Smooth muscle cell (in vitro differentiated cells): ENCODE measurements around the gene MMD2. TPM values are rescaled to one million over a fixed set of nuclear protein-coding genes. Genes with fewer than 3 reads are reported as not detected.

Experiments
- DNase-seq: peaks from one replicate; lab custom pipeline; 2025; ENCODE audit not compliant: unreplicated experiment; lab: John Stamatoyannopoulos, UW
- H2AFZ ChIP-seq: fragments of 200-600 bp; sonication (generic); 2 replicates; pipeline ENCODE4 v1.6.0; 2016; ENCODE audit warnings: antibody characterized with exemption, low read depth, mild to moderate bottlenecking
- H3F3A ChIP-seq: fragments of 200-600 bp; sonication (generic); 2 replicates; pipeline ENCODE4 v1.6.0; 2017; ENCODE audit warnings: antibody characterized with exemption, low read depth
- H3K27ac ChIP-seq: fragments of 200-600 bp; sonication (generic); 2 replicates; pipeline ENCODE4 v1.5.1; 2016; ENCODE audit warnings: low read depth, mild to moderate bottlenecking
- H3K27me3 ChIP-seq: fragments of 200-600 bp; sonication (generic); 2 replicates; pipeline ENCODE4 v1.6.1; 2016; ENCODE audit warnings: low read depth, mild to moderate bottlenecking
- H3K36me3 ChIP-seq: fragments of 200-600 bp; sonication (generic); 2 replicates; pipeline ENCODE4 v1.5.1; 2016; ENCODE audit warnings: low read depth
- H3K4me1 ChIP-seq: fragments of 200-600 bp; sonication (generic); 2 replicates; pipeline ENCODE4 v1.5.1; 2016; ENCODE audit warnings: low read depth
- H3K4me2 ChIP-seq: fragments of 200-600 bp; sonication (generic); 2 replicates; pipeline ENCODE4 v1.6.0; 2016; ENCODE audit warnings: mild to moderate bottlenecking
- H3K4me3 ChIP-seq: fragments of 200-600 bp; sonication (generic); 2 replicates; pipeline ENCODE4 v1.5.1; 2016; ENCODE audit warnings: mild to moderate bottlenecking
- H3K79me2 ChIP-seq: fragments of 200-600 bp; sonication (generic); 2 replicates; pipeline ENCODE4 v1.6.0; 2016; ENCODE audit warnings: low read depth, mild to moderate bottlenecking
- H3K9ac ChIP-seq: fragments of 200-600 bp; sonication (generic); 2 replicates; pipeline ENCODE4 v1.6.0; 2016; ENCODE audit warnings: low read depth
- H3K9me3 ChIP-seq: fragments of 200-600 bp; sonication (generic); replicated peaks from 2 replicates; pipeline ENCODE4 v1.5.1; 2016; ENCODE audit warnings: low read depth
- H4K20me1 ChIP-seq: fragments of 200-600 bp; sonication (generic); 2 replicates; pipeline ENCODE4 v1.6.0; 2016; ENCODE audit warnings: low read depth
- WGBS: methylation state at CpG from one replicate; pipeline ENCODE4 v1.1.7; 2016; ENCODE audit warnings: low lambda C conversion rate; 5-methylcytosine and 5-hydroxymethylcytosine counted together
- polyA plus RNA-seq: library from polyadenylated mRNA; unstranded; fragments of >200 nt; fragmentation: Nextera tagmentation; extraction: Ambion mirVana; gene quantifications from 2 replicates; pipeline ENCODE4 v1.2.1, GENCODE V29; 2016
- total RNA-seq: library from RNA; depleted of rRNA; stranded (reverse); fragments of >200 nt; gene quantifications from 2 replicates; pipeline ENCODE4 v1.2.3, GENCODE V29; 2014
- TF ChIP-seq, protein P1 (sequence below): fragments of 200-600 bp; sonication (generic); IDR thresholded peaks from 2 replicates; pipeline ENCODE4 v1.5.1; 2017; ENCODE audit warnings: borderline replicate concordance, mild to moderate bottlenecking, antibody characterized with exemption; ENCODE audit not compliant: insufficient read depth, poor library complexity, severe bottlenecking

MMD2 gene
- total and polyA plus RNA-seq, 2 experiments from 2014 or later = not detected

DNA sequence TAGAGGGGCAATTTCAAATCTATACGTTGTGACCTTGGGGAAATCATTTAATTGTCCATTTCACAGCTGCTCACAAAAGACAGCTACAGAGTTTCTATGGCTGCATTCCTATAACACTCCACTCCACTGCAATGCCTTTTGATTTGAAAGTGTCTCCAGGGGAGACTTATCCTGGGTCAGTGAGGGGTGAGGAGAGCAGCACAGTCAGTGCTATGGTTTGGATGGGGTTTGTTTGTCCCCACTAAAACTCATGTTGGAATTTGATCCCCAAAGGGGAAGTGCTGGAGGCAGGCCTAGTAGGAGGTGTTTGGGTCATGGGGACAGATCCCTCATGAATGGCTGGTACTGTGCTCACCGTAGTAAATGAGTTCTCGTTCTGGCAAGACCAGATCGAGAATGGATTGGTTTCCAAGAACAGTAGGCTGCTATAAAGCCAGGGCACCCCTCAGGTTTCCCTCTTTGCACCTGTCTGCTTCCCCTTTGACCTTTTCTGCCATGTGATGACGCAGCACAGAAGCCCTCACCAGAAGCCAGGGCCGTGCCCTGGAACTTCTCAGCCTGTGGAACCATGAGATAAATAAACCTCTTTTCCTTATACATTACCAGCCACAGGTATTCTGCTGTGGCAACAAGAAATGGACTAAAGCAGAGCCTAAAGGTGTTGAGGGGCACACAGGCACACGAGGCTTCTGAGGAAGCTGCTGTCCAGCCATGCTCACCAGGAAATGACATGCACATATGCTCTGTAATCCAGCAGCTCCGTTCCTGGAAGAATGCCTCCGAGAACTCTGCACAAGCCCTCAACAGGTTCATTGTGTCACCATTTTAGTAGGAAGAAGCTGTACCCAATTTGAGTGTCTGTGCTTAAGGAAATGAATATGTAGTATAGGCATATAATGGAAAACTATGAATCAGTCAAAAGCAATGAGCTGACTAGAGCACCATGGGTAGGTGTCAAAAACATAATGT is 92.2 kb downstream of the MMD2 start:
- no peak overlapping the region for H3K4me2 ChIP-seq
- H4K20me1 ChIP-seq = no peaks in the 10 kb centered on the region
- no peak overlapping the region for H3K9ac ChIP-seq
- no peak overlapping the region for H2AFZ ChIP-seq
- WGBS = 88% methylated on average over 9 of the region's 9 CpGs
- peaks cover 12% of the 10 kb centered on the region for H3K4me1 ChIP-seq
- H3K27ac ChIP-seq = no peak overlapping the region
- no peaks in the 10 kb centered on the region for H3K9me3 ChIP-seq
- no peaks in the 10 kb centered on the region for H3K27me3 ChIP-seq
- no peak for DNase-seq
- TF ChIP-seq, protein P1, sequence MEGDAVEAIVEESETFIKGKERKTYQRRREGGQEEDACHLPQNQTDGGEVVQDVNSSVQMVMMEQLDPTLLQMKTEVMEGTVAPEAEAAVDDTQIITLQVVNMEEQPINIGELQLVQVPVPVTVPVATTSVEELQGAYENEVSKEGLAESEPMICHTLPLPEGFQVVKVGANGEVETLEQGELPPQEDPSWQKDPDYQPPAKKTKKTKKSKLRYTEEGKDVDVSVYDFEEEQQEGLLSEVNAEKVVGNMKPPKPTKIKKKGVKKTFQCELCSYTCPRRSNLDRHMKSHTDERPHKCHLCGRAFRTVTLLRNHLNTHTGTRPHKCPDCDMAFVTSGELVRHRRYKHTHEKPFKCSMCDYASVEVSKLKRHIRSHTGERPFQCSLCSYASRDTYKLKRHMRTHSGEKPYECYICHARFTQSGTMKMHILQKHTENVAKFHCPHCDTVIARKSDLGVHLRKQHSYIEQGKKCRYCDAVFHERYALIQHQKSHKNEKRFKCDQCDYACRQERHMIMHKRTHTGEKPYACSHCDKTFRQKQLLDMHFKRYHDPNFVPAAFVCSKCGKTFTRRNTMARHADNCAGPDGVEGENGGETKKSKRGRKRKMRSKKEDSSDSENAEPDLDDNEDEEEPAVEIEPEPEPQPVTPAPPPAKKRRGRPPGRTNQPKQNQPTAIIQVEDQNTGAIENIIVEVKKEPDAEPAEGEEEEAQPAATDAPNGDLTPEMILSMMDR = no peak
- H3F3A ChIP-seq = peaks cover 4% of the 10 kb centered on the region
- H3K79me2 ChIP-seq = peaks cover 18% of the 10 kb centered on the region
- no peaks in the 10 kb centered on the region for H3K36me3 ChIP-seq
- no peak overlapping the region for H3K4me3 ChIP-seq

GRCh38 chr7:4862156-4862555 is 96.8 kb downstream of the MMD2 start:
- Histone ChIP-seq H3K4me2 (no peak overlapping the region), H3K4me3 (no peak overlapping the region)
- TF ChIP-seq, protein P1 = no peak

GRCh38 chr7:4861673-4862072 is 97.3 kb downstream of the MMD2 start, which contains the start of gene PAPOLB:
Gene PAPOLB (minus strand): TSS chr7:4862030. CDS start chr7:4861810, 220 bp downstream.
- Histone ChIP-seq H3K36me3 (no peaks in the 10 kb centered on the region), H3K79me2 (peaks cover 5% of the 10 kb centered on the region), H3K4me2 (no peak within 1 kb of the TSS), H3K27me3 (no peaks in the 10 kb centered on the region), H4K20me1 (no peaks in the 10 kb centered on the region), H3F3A (peaks cover 4% of the 10 kb centered on the region), H2AFZ (no peak within 1 kb of the TSS), H3K27ac (no peak within 1 kb of the TSS), H3K9ac (no peak within 1 kb of the TSS), H3K4me1 (no peaks in the 10 kb centered on the region), H3K4me3 (no peak within 1 kb of the TSS), H3K9me3 (no peaks in the 10 kb centered on the region)
- TF ChIP-seq, protein P1 = no peak
- DNase-seq = no peak
- WGBS = 98% methylated on average over 34 of the region's 46 CpGs

More at GRCh38 chr7:4862156-4862555, 96.8 kb downstream of the MMD2 start:
- Histone ChIP-seq H3K27ac (no peak overlapping the region), H4K20me1 (no peaks in the 10 kb centered on the region), H3K9me3 (no peaks in the 10 kb centered on the region), H3K36me3 (no peaks in the 10 kb centered on the region), H3K9ac (no peak overlapping the region), H3F3A (peaks cover 4% of the 10 kb centered on the region), H3K4me1 (no peaks in the 10 kb centered on the region), H3K27me3 (no peaks in the 10 kb centered on the region), H2AFZ (no peak overlapping the region), H3K79me2 (peaks cover 5% of the 10 kb centered on the region)
- no peak for DNase-seq
- WGBS = 96% methylated on average over 14 of the region's 14 CpGs
